Renal cortex interstitium (tissue), 15 donors: ENCODE results near the gene DUOXA2. TPM values are rescaled to one million over a fixed set of nuclear protein-coding genes. Genes with fewer than 3 reads are reported as not detected.
"Not testable (repeated sequence)": the region's sequence is repeated elsewhere in the genome, so short reads cannot be mapped to it uniquely, and the experiment has no call there.

Experiments
- DNase-seq, 11 donors: peaks; one replicate each; pipeline ENCODE4 v3.0.0-alpha.2; 2013; ENCODE audit warnings: low read depth in 9 of 11, low spot score in 4 of 11; ENCODE audit errors: extremely low read depth in 1 of 11
- long read RNA-seq, 16 experiments: transcript quantifications; one replicate each; lab custom pipeline, GENCODE V29; 2026
- polyA plus RNA-seq, 3 donors: library from polyadenylated mRNA; unstranded; fragments of 120-200 nt; gene quantifications; one replicate each; pipeline ENCODE4 v1.2.1, GENCODE V29; 2013; ENCODE audit not compliant: insufficient read length in 3 of 3

DUOXA2 gene
- polyA plus RNA-seq = not detected
- long read RNA-seq, donor 1 = 0 reads
- long read RNA-seq, donor 2 = 0 reads
- long read RNA-seq, donor 3 = 0 reads
- long read RNA-seq, donor 4 = 0 reads
- long read RNA-seq, donor 5 = 0 reads
- long read RNA-seq, donor 6 = 0 reads
- long read RNA-seq, donor 7 = 0 reads
- long read RNA-seq, donor 8 = 0 reads
- long read RNA-seq, donor 9 = 0 reads
- long read RNA-seq, donor 10 = 0 reads
- long read RNA-seq, donor 11 = 0 reads
- long read RNA-seq, donor 12 = 0 reads
- long read RNA-seq, donor 13 = 0 reads
- long read RNA-seq, donor 14 = 0 reads
- long read RNA-seq, donor 15 = 0 reads
- long read RNA-seq, donor 16 = 0 reads

DNA sequence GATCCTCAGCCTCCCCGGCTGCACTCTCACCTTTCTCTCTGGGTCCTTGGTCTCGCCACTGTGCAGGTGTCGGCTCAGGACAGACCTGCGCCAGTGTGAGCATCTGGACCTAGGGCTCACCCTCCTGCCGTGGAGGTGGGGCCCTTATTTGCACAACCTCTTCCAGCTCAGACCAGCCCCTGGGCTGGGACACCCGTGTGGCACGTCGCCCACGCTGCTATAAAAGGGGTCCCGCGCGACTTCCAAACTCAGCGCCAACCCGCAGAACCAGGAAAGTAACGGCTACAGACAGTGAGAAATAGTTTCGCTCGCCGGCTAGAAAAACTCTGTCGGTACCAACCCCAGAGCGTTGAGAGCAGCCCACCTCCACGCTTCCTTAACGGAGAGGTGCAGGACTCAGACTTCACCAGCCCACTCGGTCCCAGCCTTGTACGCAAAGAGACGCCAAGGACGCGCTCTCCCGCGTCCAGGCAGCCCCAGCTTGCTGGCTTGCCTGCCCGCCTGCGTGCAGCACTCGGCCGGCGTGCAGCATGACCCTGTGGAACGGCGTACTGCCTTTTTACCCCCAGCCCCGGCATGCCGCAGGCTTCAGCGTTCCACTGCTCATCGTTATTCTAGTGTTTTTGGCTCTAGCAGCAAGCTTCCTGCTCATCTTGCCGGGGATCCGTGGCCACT lies at the start of gene DUOXA2, which contains the start of gene DUOX2:
Gene DUOXA2, plus strand, starts transcription at position 251 of the 675 bp plus-strand sequence. Its CDS starts 280 bp downstream, at position 531.
Gene DUOX2, minus strand, starts transcription at position 97 of the 675 bp plus-strand sequence. CDS start 761 bp downstream, outside the sequence.
- no peak for DNase-seq

DNA sequence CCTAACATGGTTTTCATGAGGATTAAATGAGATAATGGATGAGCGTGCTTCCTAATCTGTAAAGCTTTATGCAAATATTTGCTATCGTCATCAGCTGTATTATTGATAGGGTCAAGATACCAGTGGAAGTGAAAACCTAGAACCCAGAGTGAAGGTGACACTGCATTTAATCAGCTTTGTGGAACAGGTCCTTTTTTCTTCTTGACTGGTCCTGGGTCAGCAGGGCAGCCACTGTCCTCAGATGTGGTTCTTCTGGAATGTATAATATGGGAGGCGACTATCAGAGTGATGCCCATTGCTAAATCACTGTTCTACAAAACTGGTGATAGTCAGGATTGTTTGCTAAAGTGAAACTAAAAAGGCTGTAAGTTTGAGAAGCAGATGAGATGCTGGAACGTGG lies 49.7 kb upstream of the DUOXA2 start:
- no peak for DNase-seq

DNA sequence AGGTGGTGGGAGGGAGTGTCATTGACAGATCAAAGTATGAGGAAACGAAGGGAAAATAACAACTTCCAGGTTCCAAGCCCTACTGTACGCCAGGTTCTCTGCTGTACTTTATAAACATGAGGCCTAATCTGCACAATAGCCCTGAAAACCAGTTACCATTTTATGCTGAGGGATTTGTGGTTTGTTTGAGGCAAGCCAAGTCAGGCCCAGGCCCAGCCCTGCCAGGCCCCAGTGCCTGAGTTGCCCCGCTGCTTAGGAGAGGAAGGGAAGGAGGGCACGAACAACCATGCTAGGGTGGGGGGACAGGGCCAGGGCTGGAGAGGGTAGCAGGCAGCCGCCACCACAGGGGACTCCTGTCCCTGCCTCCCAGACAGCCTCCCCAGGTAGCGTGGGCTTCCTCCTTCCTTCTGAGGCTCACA lies 44.2 kb upstream of the DUOXA2 start:
- DNase-seq = not testable (repeated sequence)

DNA sequence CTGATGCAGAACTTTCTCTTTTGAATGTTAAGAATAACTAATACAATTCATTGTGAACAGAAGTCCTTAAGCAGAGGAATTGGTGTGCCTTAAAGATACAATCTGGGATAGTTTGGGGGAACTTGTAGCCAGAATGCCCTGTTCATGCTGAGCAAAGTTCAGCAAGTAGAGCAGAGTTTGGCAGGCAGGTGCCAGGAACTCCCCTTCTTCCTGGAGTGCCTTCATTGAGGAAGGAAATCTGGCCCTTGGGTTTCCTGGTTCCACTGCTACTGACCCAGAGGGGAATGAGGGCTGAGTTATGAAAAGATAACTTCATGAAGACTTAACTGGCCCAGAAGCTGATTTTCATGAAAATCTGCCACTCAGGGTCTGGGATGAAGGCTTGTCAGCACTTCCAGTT lies 40.5 kb upstream of the DUOXA2 start:
- not testable (repeated sequence) for DNase-seq

DNA sequence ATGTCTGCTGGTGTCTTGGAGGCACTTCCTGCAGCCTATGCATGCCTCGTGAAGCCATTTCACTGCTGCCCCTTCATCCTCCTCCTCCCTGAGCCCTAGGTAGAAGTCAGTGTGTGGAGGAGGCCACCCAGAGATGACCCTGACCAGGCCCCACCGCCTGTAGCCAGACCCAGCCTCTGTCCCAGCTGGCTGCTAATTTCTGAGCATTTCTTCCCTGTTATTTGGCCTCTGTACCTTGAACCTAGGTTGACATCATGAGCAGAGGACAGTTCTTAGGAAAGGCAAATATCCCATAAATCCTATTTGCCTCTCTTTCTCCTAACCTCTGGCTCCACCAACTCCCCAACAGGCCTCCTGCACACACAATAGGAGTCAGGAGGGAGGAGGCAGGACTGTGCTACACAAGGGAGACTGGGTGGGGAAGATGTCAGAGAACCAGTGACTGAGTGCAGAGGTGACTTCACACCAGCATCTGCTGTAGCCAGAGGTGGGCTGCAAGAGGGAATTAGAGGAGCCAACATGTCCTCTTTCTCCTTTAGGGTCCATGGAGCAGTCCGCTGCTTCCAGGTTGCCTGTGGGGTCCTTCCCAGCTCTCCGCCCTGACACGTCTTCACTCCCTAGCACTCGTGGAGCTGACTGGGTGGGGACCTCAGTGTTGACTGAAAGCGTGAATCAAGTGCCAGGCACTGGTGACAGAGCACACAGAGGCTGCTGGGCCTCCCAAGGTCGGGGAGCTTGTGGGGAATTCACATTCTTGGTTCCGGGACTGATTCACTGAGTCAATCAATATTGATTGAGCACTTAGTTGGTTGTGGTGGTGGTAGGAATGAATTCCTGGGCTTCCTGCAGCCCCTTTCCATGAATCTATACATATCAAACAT lies 38.4 kb upstream of the DUOXA2 start:
- not testable (repeated sequence) for DNase-seq

DNA sequence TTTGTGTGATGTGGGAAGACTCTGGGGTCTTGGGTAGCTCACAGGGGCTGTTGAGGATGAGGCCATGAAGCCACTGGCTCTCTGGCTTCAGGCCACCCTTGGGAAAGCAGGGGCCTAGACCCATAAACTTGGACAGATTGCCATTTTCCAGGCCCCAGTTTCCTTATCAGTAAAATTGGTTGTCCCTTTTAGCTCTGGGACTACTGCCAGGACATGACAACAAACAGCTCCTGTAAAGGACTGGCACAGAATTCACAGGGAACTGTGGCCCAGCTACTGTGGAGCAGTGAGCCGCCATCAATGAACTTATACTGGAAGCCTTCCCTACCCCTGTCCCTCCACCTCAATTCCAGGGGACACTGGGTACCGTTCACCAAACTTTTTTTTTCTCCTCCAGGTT lies 36.7 kb upstream of the DUOXA2 start:
- not testable (repeated sequence) for DNase-seq

DNA sequence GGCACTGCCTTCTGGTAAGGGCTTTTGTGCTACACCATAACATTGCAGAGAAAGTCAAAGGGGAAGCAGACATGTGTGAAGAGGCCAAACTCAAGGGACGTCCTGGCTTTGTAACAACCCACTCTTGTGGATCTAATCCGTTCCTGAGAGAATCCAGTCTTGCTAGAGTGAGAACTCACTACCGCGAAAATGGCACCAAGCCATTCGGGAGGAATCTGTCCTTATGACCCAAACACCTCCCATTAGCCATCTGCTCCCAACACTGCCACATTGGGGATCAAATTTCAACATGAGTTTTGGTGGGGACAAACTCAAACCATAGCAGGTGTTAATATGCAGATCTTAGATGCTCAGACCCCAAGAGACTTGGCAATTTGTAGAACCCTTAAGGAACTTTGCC lies 34.9 kb upstream of the DUOXA2 start:
- not testable (repeated sequence) for DNase-seq

DNA sequence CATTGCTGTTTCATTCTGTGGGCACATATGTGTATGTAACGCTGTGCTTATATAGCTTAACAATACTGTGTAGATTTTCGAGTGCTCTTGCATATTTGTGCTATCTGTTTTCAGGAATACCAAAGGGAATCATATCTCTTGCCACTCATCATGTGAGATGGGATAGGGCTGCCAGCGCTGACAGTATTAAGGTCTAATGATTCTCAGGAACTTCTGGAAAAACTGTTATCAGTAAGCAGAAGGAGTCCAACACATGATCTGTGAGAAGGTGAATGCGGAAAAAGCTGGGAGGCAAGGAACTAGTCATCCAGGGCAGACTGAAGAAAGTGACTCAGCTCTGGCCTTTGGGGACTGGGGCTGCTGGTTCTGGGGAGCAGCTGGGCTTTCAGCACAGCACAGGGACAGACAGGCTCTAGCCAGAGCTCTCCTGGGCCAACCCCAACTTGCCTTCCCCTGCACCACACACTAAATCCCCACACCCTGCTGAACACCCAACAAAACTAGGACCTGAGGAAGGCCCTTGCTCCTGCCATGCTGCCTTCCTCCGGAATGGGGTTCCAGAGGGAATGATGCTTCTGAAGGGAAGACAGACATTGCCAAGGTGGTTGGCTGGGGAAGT lies 34.4 kb upstream of the DUOXA2 start:
- not testable (repeated sequence) for DNase-seq

DNA sequence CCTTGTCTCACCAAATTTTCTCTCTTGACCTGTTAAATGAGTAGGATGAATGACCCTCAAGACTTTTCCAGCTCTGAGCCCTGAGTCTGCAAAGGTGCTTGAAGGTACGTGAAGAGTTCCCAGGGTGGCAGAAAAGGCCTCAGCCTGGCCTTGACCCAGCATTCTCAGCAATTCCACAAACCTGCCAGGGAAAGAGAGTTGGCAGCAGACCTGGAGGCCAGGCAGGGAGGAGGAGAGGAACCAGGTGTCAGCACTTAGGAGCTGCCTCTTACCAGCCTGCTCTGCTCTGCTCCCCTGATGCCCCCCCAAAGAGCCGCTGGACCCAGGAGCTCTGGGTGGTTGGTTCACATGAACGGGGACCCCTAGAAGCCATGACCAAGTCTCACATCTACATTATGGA lies 33.5 kb upstream of the DUOXA2 start:
- DNase-seq = not testable (repeated sequence)

DNA sequence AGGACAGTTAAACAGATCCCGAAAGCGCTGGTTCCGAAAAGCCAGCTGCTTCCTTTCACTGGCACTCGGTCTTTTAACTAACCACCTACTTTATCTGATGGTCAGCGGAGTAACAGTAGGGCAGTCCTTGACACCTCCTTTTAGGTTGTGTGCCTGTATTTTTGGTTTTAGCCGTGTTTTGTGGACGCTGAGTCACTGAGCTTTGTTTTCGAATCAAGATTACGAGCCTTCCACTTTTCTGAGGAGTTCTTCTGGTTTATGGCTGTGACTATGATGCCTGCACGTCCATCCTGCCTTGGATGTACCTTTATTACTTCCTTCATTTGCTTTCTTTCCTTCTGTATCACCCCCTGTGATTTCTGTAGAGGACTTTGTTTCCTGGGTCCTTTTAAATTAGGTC lies 31.7 kb upstream of the DUOXA2 start:
- DNase-seq = not testable (repeated sequence)

DNA sequence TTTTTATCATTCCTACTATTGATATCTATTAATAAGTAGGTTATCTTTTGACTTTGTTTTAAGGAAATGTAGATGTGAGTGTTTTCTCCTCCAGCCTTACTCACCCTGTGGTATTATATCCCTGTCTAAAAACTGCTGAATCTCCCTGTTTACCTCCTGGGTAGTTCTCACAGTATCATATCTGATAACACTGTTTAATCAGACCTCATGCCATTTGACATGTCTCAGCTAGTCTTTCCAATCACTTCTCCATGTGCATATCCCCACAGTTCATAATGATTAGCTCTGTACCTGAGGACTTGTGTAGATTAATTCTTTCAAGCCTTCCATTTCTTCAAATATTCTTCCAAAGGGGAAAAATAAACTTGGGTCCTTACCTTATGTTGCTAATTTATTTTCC lies 30.9 kb upstream of the DUOXA2 start:
- DNase-seq = no peak

DNA sequence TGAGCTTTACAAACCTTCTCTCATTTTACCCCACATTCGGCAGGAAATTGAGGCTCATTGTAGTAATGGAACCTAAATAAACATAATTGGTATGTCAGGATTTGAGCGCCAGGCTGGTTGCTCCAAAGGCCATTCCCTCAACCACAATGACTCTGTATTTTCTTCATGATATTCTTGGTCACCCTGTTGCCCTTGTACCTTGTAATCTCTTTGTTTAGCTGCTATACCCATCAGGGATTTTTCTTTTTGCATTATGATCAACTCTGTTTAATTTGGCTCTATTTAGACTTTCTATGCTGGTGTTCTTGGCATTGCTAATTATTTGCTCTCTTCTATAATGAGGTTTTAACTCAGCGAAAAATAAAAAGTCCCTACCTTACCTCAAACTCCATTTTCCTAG lies 30.0 kb upstream of the DUOXA2 start:
- no peak for DNase-seq

DNA sequence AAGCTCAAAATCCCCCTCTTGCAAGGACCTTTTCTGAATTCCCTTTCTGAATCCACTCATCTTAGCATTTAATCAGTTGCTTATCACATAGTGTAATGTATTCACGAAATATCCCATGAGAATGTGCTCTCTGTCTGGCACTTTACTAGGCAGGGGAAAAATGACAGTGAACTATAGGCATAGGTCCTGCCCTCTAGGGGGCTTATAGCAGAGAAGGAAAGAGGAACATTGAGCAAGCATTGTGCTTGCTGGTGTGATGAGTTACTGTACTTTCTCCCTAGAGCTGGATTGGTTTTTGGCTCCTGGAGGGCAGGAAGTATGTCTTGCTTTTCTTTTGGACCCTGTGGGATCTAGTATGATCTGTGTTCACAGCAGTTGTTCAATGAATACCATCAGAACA lies 26.6 kb upstream of the DUOXA2 start:
- DNase-seq = no peak

DNA sequence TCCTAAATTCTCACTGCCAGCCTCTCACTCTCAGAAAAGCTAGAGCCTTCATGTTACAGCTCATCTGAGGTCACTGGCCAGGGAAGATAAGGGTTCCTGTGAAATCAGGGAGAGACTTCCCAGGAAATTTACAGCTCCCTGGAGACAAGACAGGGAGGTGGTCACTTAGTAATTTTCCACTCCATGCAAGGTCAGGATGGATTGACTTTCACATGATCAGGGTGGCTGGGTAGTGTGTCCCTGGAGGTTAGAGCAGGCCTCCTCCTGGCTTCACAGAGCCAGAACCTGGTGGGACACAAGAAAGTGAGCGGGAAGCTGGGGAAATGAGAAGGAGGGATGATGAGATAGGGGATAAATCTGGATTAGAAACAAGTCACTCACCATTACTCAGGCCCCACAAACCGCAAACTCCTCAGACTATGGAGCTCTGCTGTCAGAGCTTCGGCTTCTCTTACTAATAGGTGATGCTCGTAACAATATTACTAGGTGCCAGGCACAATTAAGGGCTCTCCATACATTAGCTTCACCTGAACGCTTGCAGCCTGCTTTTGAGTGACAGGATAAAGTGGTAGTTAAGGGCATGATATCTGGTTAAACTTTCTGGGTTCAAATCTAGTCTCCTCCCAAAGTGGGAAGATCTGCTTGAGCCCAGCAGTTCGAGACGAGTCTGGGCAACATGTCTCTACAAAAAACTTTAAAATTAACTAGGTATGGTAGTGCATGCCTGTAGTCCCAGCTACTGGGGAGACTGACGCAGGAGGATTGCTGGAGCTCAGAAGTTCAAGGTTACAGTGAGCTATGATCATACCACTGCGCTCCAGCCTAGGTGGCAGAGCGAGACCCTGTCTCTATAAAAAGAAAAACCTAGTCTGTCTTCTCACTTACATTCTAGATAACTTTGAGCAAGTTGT lies 25.1 kb upstream of the DUOXA2 start:
- DNase-seq = no peak

DNA sequence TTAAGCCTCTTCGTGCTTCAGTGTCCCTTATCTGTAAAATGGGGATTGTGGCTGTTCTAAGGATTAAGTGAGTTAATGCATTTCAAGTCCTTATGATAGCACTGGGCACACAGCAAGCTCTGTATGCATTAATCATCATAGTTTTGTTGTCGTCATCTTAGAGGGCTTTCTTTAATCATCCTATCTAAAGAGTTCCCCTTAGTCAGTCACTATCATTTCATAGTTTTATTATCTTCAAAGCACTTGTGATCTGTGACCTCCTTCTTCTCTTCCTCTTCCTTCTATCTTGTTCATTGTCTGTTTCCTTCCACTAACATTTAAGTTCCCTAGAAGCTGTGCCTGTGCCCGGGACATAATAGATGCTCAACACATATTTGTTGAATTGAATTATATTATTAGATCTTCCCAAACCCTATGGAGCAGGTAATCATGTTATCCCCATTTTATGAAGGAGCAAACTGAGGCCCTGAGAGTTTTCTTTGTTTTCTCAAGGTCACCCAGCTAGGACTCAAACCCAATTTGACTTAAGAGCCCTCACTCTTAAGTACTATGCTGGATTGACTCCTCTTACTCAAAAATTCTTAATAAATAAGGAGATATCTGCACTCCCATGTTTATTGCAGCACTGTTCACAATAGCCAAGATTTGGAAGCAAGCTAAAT lies 24.3 kb upstream of the DUOXA2 start:
- DNase-seq = no peak

DNA sequence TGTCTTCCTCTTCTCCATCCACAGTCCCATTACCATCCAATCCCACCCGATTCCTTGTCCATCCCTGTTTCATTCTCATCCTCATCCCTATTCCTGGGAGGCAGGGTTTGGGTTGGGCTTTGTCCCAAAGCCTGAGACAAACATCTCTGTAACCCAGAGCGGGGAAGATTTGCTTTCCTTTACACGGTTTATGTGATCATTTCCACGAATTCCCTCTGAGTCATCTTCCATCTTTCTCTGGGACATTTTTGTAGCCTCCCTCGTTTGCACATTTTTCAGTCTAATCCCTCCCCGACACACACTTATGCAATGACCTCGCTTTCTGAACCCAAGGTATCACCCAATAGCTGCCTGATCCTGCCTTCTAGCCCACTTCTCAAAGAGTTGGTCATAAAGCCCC lies 23.0 kb upstream of the DUOXA2 start:
- DNase-seq = no peak

DNA sequence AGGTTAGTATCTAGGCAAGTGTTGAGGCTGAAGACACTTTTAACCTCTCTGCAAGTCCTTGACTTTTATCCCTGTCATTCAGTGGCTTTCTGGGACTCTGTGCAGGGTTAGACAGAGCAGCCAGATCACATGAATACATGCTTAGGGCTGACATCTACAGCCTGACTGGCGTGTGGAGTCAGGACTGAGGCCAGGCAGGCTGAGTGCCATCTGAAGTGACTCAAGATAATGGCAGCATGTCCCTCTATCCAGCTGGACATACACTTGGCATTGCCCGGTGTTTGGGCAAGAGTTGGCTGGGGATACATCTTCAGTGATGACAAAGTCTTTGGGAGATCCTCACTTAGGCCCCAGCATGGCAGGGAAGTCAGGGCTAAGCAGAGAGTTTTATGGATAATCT lies 22.6 kb upstream of the DUOXA2 start:
- no peak for DNase-seq

DNA sequence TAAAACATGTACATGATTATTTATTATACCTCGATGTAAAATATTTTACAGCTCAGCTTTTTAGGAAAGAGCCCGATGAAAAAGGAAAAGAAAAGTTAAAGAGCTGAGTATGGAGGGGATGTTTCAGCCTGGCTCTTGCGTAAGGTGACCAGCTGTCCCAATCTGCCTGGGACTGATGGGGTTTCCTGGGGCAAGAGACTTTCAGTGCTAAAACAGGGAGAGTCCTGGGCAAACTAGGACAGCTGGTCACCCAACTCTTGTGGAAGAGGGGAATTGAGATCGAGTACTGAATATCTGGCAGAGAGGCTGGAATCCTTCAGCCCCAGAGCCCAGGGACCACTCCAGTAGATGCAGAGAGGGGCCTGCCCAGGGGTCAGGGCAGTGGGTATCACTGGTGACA lies 21.1 kb upstream of the DUOXA2 start:
- no peak for DNase-seq
